HG02763 (cell line): ENCODE data around the gene SNAPC3.
"Not testable (repeated sequence)": the region's sequence is repeated elsewhere in the genome, so short reads cannot be mapped to it uniquely, and the experiment has no call there.

Source experiments
- ATAC-seq: cut with Tn5 transposase; IDR thresholded peaks from one replicate; pipeline ENCODE4 v1.9.1; 2021; ENCODE audit warnings: mild to moderate bottlenecking, moderate library complexity; ENCODE audit not compliant: unreplicated experiment

The SNAPC3 gene

DNA sequence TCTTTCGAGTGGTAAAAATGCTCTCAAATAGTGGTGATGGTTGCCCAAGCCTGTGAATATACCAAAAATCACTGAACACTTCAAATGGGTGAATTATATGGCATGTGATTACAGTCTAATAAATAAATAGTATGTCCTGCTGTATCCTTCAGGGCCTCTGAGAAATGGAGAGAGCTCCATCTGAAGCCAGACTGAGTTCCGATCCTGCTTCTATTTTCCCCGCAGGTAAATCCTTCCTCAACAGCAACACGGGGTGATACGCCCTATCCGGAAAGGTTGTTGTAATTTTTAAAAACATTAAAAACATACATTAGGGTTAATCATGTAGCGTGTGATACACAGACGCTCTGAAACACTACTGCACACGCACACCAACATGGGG lies 695 bp upstream of the SNAPC3 start:
- ATAC-seq = no peak

DNA sequence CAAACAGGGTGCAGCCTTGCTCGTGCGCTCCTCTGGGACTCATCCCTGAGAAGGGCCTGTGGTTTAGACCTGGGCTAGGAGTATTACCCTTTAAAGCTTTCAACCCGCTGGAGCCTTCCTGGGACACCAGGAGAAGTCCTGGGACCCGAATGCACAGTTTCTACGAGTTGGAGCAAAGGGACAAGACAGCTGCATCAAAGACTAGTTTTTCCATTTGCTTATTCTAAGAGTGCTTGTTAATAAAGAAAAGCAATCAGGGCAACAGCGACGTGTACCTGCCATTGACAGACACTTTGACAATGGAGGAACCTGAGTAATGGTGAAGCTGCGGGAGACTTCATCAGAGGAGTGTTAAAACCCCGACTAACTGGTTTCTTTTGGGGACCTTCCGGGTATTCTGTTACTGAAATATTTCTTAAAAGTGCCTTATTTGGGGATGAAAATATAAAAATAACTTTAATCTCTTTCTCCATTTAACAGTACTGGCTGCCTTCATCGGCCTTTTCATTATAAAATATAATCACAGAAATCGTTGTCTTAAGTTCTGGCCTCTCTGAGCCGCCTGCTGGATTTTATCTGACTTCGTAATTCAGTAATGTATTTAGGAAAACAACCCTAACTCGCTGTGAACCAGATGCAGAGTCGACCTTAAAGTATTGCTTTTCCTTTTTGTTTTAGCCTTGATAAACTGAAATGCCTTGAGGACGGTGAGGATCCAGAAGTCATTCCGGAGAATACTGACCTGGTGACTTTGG lies 732 bp downstream of the SNAPC3 start:
- peak; percentile 4 for ATAC-seq

DNA sequence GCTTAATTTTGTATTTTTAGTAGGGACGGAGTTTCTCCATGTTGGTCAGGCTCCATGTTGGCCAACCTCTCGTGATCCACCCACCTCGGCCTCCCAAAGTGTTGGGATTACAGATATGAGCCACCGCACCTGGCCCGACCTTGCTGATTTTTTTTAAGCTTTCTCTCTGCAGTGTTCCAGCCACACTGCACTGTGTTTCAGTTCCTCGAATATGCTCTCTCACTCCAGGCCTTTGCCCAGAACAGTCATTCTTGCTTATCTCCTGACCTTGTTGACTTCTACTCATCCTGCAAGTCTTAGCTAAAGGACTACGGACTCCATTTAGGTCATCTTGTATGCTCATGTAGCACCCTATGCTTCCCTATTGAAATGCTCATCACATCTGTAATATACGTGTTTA lies 3.3 kb downstream of the SNAPC3 start:
- peak; percentile 29 for ATAC-seq

DNA sequence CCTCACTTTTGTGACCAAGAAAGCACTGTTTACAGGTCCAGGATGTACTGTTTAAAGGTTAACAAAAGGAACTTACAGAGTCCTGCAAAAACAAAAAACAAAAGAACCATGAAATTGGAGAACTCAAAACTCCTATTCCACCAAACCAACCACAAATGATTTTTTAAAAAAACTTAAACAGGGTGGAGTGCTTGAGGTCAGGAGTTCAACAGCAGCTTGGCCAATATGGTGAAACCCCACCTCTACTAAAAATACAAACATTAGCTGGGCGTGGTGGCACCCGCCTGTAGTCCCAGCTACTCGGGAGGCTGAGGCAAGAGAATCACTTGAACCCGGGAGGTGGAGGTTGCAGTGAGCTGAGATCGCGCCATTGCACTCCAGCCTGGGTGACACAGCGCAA lies 5.0 kb downstream of the SNAPC3 start:
- not testable (repeated sequence) for ATAC-seq

DNA sequence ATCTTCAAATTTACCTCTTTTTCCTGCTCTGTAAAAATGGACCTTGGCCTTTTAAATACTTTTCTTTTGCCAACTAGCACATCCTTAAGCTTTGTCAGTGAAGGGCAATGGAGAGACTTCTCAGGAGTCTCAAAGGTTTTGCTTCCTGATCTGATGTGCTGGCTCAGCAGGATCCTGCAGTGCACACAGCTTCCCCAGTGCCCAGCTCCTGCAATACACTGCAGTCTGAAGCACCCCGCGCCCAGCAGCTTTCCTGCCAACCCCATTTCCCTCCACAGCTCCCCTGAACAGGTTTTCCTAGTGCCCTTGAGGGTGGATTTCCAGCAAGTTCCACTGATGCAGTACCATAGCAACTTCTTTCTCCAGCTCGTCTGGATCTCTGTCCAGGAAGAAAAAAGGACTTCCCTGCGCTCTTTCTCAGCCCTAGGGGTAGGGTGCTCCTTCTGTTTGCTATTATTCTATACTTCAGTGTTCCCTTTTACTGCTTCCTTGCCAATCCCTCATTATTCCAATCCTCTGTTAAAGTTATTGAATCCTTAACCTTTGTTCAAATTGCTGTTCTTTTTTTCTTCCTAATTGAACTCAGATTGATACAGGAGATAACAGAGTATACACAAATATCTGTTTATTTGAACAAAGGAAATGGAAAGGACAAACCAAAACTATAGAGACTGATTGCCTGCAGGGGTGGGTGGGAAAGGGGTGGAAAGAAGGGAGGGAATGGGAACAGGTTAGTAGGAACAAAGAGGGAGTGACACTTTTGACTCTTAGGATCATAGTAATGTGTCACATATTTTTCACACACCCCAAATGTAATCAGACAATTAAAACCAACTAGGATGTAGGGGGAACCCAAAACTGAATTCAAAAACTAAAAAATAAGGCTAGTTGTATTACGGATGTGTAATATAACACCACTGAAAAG lies 8.5 kb downstream of the SNAPC3 start:
- ATAC-seq = no peak

DNA sequence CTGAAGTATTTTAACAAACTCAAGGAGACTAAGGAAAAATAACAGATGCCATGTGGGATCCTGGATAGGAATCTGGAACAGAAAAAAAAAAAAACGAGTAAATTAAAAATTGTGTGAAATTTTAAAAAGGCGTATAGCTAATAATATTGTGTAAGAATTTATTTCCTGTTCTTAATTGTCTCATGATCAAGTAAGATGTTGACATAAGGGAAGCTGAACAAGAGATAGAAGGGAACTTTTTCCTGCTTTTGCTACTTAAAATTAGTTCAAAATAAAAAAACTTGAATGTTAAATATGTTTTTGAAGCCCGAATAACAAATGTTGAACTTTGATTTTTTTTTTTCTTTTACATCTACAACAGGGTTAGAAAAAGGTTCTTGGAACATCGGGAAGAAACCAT lies 10.5 kb downstream of the SNAPC3 start:
- no peak for ATAC-seq

DNA sequence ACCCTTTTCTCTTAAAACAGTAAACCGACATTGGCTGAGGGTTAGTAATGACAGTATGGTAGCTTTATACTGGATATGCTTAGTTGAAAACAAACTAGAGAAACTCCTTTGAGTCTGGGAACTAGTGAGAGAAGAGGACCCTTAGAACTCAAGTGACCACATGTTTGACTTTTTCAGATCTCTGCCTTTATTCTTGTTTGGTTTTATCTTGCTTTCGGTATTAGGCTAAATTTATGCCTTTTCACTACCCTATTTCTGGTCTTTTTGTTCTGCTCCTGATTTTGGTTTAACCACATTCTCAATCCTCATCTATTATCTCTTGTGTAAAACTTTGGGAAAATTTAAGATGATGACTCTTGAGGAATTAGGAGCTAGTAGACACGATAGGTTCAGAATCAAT lies 11.0 kb downstream of the SNAPC3 start:
- ATAC-seq = no peak

DNA sequence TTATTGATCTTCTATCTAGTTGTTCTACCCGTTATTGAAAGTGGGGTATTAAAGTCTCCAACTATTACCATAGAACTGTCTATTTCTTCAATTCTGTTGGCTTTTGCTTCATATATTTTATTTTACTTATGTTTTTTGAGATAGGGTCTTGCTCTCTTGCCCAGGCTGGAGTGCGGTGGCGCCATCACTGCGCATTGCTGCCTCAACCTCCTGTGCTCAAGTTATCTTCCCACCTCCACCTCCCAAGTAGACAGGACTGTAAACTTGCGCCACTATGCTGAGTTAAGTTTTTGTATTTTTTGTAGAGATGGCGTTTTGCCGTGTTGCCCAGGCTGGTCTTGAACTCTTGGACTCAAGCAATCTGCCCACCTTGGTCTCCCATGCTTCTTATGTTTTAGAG lies 16.2 kb downstream of the SNAPC3 start:
- no peak for ATAC-seq

DNA sequence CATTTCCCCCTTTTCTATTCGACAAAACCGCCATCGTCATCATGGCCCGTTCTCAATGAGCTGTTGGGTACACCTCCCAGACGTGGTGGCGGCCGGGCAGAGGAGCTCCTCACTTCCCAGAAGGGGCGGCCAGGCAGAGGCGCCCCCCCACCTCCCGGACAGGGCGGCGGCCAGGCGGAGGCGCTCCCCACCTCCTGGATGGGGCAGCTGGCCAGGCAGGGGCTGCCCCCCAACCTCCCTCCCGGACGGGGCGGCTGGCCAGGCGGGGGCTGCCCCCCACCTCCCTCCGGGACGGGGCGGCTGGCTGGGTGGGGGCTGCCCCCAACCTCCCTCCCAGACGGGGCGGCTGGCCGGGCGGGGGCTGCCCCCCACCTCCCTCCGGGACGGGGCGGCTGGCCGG lies 19.2 kb downstream of the SNAPC3 start:
- not testable (repeated sequence) for ATAC-seq

DNA sequence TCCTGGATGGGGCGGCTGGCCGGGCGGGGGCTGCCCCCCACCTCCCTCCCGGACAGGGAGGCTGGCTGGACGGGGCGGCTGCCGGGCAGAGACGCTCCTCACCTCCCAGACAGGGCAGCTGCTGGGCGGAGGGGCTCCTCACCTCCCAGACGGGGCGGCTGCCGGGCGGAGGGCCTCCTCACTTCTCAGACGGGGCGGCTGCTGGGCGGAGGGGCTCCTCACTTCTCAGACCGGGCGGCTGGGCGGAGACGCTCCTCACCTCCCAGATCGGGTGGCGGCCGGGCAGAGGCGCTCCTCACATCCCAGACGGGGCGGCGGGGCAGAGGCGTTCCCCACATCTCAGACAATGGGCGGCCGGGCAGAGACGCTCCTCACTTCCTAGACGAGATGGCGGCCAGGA lies 19.6 kb downstream of the SNAPC3 start:
- ATAC-seq = not testable (repeated sequence)

DNA sequence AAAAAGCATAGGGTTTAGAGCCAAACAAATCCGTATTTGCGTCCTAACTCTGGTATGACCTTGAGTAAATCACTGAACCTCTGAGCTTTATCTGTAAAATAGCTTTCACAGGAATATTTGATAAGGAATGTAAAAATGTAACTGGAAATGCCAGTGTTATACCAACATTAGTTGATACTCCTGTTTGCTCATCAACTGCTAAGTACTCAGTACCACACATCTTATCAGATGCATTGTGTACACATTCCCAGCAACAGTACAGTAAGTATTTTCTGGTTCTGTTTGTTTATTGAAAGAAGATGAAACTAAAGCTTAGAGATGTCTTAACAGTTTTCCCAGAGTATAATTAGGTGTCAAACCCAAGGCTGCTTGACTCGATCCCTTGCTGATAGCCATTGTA lies 21.5 kb downstream of the SNAPC3 start:
- no peak for ATAC-seq

DNA sequence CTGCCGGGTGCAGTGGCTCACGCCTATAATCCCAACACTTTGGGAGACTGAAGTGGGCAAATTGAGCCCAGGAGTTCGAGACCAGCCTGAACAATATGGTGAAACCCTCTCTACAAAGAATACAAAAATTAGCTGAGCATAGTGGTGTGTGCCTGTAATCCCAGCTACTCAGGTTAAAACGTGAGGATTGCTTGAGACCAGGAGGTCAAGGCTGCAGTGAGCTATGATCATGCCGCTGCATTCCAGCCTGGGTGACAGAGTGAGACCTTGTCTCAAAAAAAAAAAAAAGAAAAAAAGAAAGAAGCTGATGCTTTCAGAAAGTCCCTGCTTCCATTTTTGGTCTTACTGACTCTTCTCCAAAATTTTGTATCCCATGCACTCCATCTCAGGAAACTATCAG lies 31.3 kb downstream of the SNAPC3 start:
- ATAC-seq = no peak

DNA sequence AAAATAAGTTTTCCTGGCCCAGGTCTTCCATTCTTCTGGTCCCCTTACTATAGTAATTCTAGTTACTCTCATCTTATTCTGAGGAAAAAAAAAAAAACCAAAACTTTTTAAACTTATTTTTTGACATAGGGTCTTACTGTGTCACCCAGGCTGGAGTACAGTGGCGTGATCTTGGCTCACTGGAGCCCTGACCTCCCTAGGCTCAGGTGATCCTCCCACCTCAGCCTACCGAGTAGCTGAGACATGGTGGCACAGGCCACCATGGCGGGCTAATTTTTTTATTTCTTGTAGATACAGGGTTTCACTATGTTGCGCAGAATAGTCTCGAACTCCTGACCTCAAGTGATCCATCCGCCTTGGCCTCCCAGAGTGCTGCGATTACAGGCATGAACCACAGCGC lies 38.4 kb downstream of the SNAPC3 start:
- ATAC-seq = no peak

DNA sequence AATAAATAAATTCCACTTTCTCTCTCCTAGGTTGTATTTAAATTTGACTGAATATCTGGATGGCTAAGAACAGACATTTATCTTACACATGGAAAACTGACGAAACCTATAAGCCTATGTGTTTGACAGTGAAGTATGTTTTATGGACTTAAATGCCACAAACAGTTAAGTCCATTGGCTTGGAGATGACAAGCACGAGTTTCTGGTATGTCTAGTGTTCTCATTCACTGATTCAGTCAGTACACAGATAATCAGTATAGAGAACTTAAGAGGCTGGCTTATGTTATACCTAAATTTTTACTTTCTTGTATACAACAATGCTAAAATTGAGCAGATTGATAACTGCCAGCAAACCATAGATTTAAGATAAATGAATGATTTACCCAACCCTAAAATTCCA lies 38.9 kb downstream of the SNAPC3 start:
- ATAC-seq = no peak

DNA sequence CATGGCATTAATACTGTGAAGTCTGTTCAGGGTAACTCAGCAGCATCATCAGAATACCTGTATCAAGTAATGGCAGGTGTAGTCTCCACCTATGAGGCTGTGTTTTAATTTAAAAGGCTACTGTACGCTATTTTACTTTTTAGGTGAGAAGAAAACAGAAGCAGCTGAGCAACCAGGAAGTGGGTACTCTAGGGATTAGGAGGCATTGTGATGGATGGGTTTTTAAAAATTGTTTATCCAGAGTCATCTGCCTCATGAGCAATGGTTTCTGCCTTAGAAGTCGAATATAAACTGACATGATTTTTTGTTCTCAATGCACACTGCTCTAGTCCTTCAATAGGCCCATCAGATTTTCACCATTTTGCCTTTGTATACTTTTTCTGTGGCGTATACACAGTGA lies 45.5 kb downstream of the SNAPC3 start:
- ATAC-seq = no peak

DNA sequence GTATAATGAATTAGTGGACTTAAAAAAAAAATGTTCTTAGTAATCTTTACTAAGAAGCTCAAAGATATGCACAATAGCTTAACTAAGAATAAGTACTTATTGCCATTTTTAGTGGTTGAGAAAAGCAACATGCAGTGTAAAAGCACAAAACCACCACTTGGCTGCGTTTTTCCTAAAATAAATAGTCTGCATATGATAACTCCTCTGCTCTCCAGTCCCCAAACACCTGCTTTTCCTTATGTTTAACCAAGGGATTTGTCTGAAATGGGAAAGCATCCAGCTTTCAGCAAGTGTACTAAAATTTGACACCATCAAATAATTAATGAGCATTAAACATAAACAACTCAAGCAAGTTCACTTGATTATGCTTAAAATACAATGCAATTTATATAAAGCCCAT lies 46.7 kb downstream of the SNAPC3 start:
- no peak for ATAC-seq

DNA sequence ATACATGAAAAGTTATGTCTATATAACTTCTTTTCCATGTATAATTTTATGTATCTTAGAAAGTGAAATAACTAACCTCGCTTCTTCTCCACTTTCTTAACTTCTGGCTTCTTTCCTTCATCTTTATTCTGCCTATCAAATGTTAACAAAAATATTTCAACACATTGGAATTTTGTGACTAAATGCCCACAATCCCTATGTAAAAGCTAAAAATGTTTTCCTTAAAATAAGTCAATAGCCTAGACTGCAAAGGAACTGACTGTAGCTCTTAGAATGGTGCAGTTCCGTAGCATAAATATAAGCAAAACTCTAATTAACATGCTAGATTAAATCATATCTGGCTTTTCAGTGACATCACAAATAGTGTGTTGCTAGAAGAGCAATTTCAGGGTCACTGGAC lies 47.2 kb downstream of the SNAPC3 start:
- no peak for ATAC-seq

DNA sequence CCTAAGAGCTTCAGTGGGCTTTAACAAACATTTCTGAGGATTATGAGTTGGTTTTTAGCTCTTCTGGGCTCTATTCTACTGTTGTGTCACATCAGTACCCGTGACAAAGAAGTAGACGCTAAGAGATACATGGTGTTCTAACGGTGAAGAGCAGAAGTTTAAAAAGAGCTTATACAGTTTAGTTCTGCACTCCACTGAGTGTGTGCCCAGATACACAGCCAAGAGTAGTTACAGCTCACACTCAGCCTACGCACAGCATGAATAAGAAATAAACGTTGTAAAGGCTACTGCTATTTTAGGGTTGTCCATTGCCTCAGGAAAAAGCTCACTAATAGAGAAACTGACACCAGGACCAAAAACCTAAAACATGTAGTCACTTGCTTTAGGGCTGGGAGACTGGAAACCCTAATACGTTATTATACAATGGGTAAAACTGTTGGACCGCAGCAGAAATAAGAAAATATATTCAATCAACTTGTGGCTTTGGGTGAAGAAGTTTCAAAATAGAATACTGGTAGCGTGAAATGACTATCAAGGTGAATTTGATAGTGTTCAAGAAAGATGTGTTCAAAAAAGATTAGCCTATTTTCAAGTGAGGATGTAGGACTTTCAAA lies 53.4 kb downstream of the SNAPC3 start:
- ATAC-seq = no peak

DNA sequence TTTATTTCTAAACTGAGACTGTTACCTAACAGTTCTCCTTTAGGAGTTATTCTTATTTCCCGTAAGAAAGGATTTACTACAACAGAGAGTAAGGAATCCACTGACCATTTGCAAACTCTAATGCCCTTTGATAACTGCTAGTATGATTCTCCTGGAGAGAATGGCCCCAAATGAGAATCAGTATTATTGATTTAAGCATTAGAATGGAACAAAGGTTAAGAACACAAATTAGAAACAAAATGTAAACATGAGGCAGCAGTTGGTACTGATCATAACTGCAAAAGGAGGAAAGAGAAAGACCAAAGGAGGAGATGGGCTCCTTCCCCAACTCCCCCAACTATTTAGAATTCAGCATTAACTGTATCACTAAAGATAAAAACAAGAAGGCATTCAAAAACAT lies 57.4 kb downstream of the SNAPC3 start:
- ATAC-seq = no peak

DNA sequence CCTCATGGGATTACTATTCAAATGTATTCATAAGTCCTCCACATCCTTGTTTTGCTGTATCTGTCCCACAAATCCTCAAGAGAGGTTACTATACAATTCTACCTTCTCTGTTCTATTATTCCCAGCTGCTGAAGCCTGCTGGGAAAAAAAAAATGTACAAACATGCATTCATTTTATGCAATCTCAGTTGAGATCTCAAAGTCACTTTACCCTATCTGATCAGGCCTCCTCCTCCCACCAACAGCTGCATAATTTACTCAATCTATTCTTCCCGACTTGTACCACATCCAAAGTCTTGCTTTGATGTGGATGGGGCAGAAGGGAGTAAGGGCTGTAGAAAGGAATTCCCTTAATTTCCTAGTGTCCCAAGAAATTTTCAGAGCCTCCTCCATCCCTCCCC lies 59.5 kb downstream of the SNAPC3 start:
- no peak for ATAC-seq

DNA sequence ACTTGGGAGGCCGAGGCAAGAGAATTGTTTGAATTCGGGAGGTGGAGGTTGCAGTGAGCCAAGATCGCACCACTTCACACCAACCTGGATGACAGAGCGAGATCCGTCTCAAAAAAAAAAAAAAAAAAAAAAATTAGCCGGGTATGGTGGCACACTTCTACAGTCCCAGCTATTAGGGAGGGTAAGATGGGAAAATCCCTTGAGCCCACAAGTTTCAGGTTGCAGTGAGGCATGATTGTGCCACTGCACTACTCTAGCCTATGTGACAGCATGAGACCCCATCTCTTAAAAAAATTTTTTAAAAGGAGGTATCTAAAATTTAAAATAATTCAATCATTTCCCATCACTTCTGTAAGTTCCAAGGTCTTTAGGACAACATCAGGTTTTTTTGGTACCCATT lies 62.1 kb downstream of the SNAPC3 start:
- no peak for ATAC-seq
